ENCODE results near the gene SEC14L1.
A peak's percentile ranks its signal among the peaks of the same experiment; 100 is the strongest.

DNA sequence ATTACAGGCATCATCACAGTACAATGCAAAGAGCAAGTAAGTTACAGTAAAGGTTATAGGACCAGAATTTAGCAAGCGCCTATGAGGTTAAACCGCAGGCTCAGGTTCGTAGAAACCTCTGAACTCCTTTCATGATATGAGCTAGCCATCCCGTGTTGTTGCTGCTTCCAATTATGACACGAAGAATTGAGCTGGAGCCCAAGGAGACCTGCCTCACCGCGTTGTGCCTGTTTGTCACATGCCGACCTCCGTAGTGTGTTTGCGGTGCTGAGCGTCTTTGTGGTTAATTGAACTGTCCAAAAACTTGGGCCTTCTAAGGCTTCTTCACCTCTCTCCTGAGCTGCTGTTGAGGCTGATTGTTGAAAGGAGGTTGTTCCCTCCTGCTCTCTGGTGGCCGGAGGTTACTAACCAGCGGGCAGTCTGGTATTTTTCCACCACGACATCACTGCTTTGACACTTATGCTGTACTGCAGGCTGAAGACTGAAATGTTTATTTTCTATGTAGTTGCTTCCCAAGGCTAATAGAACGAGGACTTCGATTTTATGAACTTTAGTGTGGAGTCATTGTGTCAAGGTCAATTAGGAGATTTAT lies 67.5 kb downstream of the SEC14L1 start:
- TF ChIP-seq POLR2A (IDR thresholded peaks at IDR 0.05) (no peak), EP300 (IDR thresholded peaks at IDR 0.05) (no peak), POLR2AphosphoS5 (IDR thresholded peaks at IDR 0.05) (peak in 1 of 3 donors; percentile 60)
- TF ChIP-seq, protein P1, sequence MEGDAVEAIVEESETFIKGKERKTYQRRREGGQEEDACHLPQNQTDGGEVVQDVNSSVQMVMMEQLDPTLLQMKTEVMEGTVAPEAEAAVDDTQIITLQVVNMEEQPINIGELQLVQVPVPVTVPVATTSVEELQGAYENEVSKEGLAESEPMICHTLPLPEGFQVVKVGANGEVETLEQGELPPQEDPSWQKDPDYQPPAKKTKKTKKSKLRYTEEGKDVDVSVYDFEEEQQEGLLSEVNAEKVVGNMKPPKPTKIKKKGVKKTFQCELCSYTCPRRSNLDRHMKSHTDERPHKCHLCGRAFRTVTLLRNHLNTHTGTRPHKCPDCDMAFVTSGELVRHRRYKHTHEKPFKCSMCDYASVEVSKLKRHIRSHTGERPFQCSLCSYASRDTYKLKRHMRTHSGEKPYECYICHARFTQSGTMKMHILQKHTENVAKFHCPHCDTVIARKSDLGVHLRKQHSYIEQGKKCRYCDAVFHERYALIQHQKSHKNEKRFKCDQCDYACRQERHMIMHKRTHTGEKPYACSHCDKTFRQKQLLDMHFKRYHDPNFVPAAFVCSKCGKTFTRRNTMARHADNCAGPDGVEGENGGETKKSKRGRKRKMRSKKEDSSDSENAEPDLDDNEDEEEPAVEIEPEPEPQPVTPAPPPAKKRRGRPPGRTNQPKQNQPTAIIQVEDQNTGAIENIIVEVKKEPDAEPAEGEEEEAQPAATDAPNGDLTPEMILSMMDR (IDR thresholded peaks at IDR 0.05): peak in 3 of 7 experiments; percentile 16 to 67 (median 64)
